KOPT-K1 (cell line): ENCODE data around the gene FEZ2.

Source experiments
- H3K27ac ChIP-seq: fragments of 200-600 bp; sonication (generic); 2 replicates; pipeline ENCODE4 v1.5.1; 2016; ENCODE audit warnings: antibody characterized with exemption, mild to moderate bottlenecking, low read depth, low read length; ENCODE audit not compliant: poor library complexity, severe bottlenecking
- H3K36me3 ChIP-seq: fragments of 200-600 bp; sonication (generic); 2 replicates; pipeline ENCODE4 v1.5.1; 2017; ENCODE audit warnings: antibody characterized with exemption, mild to moderate bottlenecking, low read length, moderate library complexity; ENCODE audit not compliant: insufficient read depth
- H3K9me3 ChIP-seq: fragments of 200-600 bp; sonication (generic); 2 replicates; pipeline ENCODE4 v1.5.1; 2017; ENCODE audit warnings: antibody characterized with exemption, low read length, mild to moderate bottlenecking; ENCODE audit not compliant: insufficient read depth, poor library complexity, severe bottlenecking

The FEZ2 gene

GRCh38 chr2:36561237-36561944 is 36.6 kb downstream of the FEZ2 start:
- H3K9me3 ChIP-seq = no peaks in the 10 kb centered on the region
- H3K36me3 ChIP-seq = peaks cover 31% of the 10 kb centered on the region
- H3K27ac ChIP-seq = no peak overlapping the region

GRCh38 chr2:36560726-36561125 is 37.2 kb downstream of the FEZ2 start:
- H3K27ac ChIP-seq = no peak overlapping the region
- H3K9me3 ChIP-seq = no peaks in the 10 kb centered on the region
- peaks cover 33% of the 10 kb centered on the region for H3K36me3 ChIP-seq

GRCh38 chr2:36559221-36559942 is 38.6 kb downstream of the FEZ2 start:
- H3K27ac ChIP-seq = no peak overlapping the region

GRCh38 chr2:36556842-36557241 is 41.1 kb downstream of the FEZ2 start:
- Histone ChIP-seq H3K9me3 (no peaks in the 10 kb centered on the region), H3K27ac (no peak overlapping the region), H3K36me3 (peaks cover 43% of the 10 kb centered on the region)

More at GRCh38 chr2:36559221-36559942, 38.6 kb downstream of the FEZ2 start:
- H3K36me3 ChIP-seq = peaks cover 34% of the 10 kb centered on the region
- H3K9me3 ChIP-seq = no peaks in the 10 kb centered on the region

GRCh38 chr2:36555789-36556188 is 42.2 kb downstream of the FEZ2 start:
- peaks cover 53% of the 10 kb centered on the region for H3K36me3 ChIP-seq
- no peaks in the 10 kb centered on the region for H3K9me3 ChIP-seq
- no peak overlapping the region for H3K27ac ChIP-seq

GRCh38 chr2:36554531-36554930 is 43.4 kb downstream of the FEZ2 start:
- Histone ChIP-seq H3K27ac (no peak overlapping the region), H3K36me3 (peaks cover 53% of the 10 kb centered on the region), H3K9me3 (no peaks in the 10 kb centered on the region)

DNA sequence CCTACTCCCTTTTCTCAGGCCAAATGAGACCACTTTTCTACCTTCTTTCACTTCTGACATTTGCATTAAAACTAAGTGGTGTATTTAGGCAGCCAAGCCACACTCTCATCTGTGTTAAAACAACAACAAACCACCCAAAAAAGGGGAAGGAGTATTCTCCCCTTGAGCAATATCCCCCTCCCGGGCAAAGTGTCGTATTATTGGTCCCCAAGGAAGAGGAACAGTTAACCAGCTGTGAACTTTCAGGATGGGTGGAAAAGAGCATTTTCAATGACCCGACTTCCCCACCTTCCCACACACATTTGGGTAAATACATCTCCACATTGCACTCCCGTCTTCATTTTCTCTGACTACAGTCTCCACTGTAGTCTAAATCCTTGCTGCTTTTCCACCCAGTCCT is 44.3 kb downstream of the FEZ2 start:
- Histone ChIP-seq H3K27ac (no peak overlapping the region), H3K36me3 (peaks cover 53% of the 10 kb centered on the region), H3K9me3 (no peaks in the 10 kb centered on the region)

GRCh38 chr2:36550006-36550405 is 48.0 kb downstream of the FEZ2 start:
- H3K36me3 ChIP-seq = peaks cover 57% of the 10 kb centered on the region
- H3K27ac ChIP-seq = no peak overlapping the region
- no peaks in the 10 kb centered on the region for H3K9me3 ChIP-seq

GRCh38 chr2:36549165-36549574 is 48.8 kb downstream of the FEZ2 start:
- Histone ChIP-seq H3K9me3 (no peaks in the 10 kb centered on the region), H3K36me3 (peaks cover 50% of the 10 kb centered on the region), H3K27ac (no peak overlapping the region)

DNA sequence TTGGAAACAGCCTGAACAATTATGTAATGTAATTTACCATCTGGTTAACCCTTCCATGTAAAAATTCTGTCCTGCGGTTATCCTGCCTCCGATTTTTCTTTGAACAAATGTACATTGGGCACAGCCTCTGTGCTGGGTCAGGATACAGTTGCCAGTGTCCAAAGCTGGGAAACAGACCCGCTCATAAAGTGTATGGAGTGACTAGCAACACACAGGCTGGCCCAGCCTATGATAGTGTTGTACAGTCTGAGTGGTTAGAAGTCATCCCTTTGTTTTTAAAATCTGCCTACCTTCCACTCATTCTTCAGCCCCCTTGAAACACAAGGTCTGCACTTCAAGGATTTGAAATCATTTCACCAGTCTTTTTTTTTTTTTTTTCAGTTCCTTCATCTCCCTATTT is 50.1 kb downstream of the FEZ2 start:
- Histone ChIP-seq H3K27ac (no peak overlapping the region), H3K36me3 (peaks cover 39% of the 10 kb centered on the region), H3K9me3 (no peaks in the 10 kb centered on the region)

DNA sequence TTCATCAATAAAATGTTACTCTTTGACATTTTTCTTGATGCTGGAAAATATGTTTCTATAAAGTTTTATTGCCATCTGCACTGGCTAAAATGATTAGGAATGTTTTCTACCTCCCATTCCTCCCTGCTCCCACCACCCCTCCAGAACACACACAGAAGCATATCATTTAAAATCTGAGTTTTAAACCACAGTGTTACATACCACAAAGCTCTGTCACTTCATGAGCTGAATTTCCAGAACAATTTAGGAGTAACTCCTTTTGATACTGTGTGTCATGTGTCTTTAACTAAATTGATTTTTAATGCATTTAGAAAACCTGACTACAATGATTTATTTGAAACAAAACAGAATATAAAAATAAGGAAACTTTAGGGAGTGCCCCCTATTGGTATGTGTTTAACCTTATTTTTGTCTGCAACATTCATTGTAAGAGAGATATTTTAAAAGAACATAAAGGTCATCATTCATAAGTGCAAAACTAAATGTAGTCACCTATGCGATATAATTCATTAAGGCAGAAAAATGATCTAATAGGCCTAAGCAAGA is 52.0 kb downstream of the FEZ2 start:
- Histone ChIP-seq H3K9me3 (no peaks in the 10 kb centered on the region), H3K36me3 (peaks cover 20% of the 10 kb centered on the region), H3K27ac (no peak overlapping the region)

DNA sequence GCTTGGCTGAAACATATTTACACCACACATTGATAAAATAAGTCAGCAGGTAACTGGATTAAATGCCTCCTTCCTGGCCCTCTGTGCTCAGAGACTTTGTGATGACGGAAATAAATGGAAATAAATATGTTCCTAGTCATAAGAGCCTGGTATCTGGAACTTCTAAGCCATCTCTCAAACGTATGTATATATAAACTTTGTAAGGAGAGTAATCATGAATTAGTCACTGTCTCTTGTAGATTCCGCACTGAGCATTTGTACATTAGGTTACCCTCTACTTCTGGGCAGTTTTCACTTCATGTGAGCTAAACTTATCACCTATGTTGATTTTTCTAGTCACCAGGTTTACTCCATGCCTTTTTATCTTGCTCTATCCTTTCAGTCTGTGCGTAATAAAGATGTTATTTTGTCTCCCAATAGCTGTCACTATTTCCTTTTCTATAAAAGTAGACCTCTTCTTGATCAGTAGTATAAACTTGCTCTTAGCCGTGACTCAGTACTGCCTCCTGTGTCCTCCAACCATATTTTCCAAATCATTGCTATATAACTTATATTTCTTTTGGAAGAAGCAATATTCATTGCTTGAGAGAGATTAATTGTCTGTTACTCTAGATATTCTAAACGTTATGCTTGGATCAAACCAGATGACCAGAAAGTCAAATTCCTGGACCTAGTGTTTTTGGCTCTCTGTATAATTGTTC is 53.2 kb downstream of the FEZ2 start:
- H3K9me3 ChIP-seq = no peaks in the 10 kb centered on the region
- H3K27ac ChIP-seq = no peak overlapping the region
- peaks cover 16% of the 10 kb centered on the region for H3K36me3 ChIP-seq

DNA sequence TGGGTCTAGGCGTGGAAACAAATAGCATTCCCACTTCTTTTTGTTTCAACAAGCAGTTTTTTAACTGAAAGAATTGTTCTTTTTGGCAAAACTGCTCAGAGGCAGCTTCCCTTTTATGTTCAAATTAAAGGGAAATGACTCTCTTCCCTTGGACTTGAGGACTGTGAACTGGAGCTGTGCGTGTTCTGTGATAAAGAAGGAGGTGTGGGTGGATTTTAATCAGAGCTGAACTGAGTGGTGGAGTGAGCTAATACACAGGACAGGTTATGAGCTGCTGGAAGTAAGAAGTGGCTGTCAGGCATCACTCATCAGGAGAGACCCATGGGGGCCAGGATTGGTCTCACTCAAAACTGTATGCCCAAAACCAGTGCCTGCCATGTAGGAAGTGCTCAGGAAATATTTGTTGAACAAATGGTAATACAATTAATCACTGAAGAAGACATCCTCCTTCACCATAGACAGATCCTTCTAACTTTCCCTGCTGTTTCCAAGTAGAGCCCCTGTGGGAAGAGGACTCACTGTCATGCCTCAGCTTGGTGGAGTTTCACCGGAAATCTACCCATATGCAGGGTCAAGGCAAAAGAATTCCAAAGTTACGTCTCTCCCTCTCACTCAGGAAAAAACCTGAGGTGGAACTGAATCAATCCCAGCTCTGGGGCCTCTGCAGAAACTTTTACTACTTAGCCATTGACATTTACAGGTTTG is 55.9 kb downstream of the FEZ2 start:
- Histone ChIP-seq H3K27ac (no peak overlapping the region), H3K9me3 (no peaks in the 10 kb centered on the region), H3K36me3 (0 out of 2 replicates have a peak, but pooled peaks cover 4% of the 10 kb centered on the region)

DNA sequence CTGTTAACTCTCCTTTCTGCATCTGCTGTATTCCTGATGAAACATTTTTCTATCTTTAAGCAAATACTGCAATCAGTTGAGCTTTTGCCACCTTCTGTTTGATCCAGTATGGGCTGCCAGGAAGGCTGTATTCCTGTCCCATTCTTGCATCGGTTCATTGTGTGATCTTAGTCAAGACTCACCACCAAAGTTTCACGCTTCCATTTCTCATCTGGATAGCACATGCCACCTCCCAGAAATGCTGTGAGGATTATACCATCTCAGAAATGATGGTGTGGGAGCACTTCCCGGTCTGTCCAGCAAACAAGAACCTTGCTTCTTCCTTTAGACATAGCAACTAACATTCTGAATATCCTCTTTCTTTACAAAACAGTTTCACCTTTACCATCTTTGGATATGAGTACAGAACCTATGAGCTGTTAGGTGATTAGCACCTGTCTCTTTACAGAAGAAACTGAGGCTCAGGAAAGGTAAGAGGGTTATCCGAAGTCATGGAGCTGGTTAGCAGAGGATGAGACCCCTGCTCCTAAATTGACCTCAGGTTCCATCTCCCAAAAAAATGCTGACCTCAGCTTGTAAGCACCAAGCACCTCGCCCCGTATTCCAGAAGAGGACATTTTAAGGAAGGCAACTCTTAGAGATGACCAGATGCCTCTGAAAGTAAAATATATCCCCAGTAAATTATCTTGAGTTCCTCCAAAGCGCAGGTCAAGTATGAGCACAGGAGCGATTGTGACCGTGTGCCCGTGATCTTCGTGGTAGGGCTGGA is 56.8 kb downstream of the FEZ2 start:
- Histone ChIP-seq H3K27ac (no peak overlapping the region), H3K36me3 (no peaks in the 10 kb centered on the region), H3K9me3 (no peaks in the 10 kb centered on the region)
